ENCODE data around the gene ANKRD13B.

The ANKRD13B gene

DNA sequence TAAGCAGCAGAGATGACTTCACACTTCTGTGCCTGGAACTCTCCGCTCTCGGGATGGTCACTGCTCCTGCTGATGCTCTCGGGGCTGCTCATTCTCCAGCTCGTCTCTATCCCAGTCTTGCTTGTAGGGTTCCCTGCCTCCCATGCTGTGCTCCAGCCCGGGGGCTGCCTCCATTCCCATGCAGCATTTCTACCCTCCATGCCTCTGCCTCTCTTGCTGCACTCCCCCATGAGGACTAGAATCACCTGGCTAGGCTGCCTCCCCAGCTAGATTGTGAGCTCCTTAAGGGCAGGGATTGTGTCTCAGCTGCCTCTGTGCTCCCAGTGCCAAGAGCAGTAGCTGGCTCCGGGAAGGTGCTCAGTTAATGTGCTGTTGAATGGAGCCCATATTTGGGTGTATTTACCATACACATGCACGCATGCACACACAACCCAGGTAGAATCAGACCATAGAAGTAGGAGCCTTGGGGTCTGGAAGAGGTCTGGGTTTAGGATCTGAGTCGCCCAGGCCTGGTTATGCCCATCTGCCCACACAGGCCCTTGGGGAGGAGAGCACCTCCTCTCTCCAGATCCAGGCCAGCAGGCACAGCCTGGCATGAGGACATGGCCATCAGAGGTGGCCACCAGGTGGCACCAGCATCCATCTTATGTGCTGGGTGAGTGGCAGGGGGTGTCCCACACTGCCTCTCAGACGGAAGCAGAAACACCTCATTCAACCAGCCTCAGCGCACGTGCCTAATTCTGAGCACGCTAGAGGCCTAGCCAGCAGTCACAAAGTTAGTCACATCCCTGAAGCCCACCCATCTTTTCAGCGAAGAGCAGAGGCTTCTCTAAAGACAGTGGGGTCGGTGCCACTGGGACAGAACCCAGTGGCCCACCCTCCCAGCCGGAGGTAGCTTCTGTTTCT lies 12.8 kb upstream of the ANKRD13B start (continued):
- TF ChIP-seq ZNF132 (tag by site-specific recombination; IDR thresholded peaks at IDR 0.05; ENCODE audit: borderline replicate concordance) = no peak
- peak; percentile 95 for TF ChIP-seq GLIS2 (tag by site-specific recombination; IDR thresholded peaks at IDR 0.05)
- TF ChIP-seq ZNF155 (tag by site-specific recombination; IDR thresholded peaks at IDR 0.05) = no peak
- peak; percentile 28; the same call in 1 of the 2 replicates for TF ChIP-seq EGR2 (tag by site-specific recombination; IDR thresholded peaks at IDR 0.05; ENCODE audit: low read depth)
- TF ChIP-seq ZNF157 (tag by site-specific recombination; IDR thresholded peaks at IDR 0.05) = no peak
- no peak for TF ChIP-seq ZNF792 (tag by site-specific recombination; IDR thresholded peaks at IDR 0.05)
- TF ChIP-seq ZBTB7A (tag by site-specific recombination; IDR thresholded peaks at IDR 0.05; ENCODE audit: low read depth) = no peak
- no peak for TF ChIP-seq BCL11A (tag by site-specific recombination; IDR thresholded peaks at IDR 0.05; ENCODE audit: low read depth)
- no peak for TF ChIP-seq ZNF548 (tag by site-specific recombination; IDR thresholded peaks at IDR 0.05)
- no peak for TF ChIP-seq ZNF768 (tag by site-specific recombination; IDR thresholded peaks at IDR 0.05)
- TF ChIP-seq ZNF341 (tag by site-specific recombination; IDR thresholded peaks at IDR 0.05; ENCODE audit: low read depth) = no peak
- TF ChIP-seq, protein P1, sequence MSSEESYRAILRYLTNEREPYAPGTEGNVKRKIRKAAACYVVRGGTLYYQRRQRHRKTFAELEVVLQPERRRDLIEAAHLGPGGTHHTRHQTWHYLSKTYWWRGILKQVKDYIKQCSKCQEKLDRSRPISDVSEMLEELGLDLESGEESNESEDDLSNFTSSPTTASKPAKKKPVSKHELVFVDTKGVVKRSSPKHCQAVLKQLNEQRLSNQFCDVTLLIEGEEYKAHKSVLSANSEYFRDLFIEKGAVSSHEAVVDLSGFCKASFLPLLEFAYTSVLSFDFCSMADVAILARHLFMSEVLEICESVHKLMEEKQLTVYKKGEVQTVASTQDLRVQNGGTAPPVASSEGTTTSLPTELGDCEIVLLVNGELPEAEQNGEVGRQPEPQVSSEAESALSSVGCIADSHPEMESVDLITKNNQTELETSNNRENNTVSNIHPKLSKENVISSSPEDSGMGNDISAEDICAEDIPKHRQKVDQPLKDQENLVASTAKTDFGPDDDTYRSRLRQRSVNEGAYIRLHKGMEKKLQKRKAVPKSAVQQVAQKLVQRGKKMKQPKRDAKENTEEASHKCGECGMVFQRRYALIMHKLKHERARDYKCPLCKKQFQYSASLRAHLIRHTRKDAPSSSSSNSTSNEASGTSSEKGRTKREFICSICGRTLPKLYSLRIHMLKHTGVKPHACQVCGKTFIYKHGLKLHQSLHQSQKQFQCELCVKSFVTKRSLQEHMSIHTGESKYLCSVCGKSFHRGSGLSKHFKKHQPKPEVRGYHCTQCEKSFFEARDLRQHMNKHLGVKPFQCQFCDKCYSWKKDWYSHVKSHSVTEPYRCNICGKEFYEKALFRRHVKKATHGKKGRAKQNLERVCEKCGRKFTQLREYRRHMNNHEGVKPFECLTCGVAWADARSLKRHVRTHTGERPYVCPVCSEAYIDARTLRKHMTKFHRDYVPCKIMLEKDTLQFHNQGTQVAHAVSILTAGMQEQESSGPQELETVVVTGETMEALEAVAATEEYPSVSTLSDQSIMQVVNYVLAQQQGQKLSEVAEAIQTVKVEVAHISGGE (tag by site-specific recombination; conservative IDR thresholded peaks at IDR 0.05; ENCODE audit: low read depth) = 0 out of 2 replicates have a peak, but pooled peaks have one; percentile 12
- TF ChIP-seq ZBTB1 (tag by site-specific recombination; IDR thresholded peaks at IDR 0.05) = no peak
- no peak for TF ChIP-seq ZNF24 (tag by site-specific recombination; IDR thresholded peaks at IDR 0.05)
- TF ChIP-seq ZNF133 (tag by site-specific recombination; IDR thresholded peaks at IDR 0.05) = no peak
- no peak for TF ChIP-seq PRDM1 (tag by site-specific recombination; IDR thresholded peaks at IDR 0.05)
- TF ChIP-seq ZNF670 (tag by site-specific recombination; IDR thresholded peaks at IDR 0.05; ENCODE audit: low read depth) = no peak
- TF ChIP-seq MEIS1 (CRISPR knock-in tag; IDR thresholded peaks at IDR 0.05; ENCODE audit: borderline replicate concordance) = no peak
- TF ChIP-seq, protein P2, sequence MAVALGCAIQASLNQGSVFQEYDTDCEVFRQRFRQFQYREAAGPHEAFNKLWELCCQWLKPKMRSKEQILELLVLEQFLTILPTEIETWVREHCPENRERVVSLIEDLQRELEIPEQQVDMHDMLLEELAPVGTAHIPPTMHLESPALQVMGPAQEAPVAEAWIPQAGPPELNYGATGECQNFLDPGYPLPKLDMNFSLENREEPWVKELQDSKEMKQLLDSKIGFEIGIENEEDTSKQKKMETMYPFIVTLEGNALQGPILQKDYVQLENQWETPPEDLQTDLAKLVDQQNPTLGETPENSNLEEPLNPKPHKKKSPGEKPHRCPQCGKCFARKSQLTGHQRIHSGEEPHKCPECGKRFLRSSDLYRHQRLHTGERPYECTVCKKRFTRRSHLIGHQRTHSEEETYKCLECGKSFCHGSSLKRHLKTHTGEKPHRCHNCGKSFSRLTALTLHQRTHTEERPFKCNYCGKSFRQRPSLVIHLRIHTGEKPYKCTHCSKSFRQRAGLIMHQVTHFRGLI (tag by site-specific recombination; IDR thresholded peaks at IDR 0.05) = no peak
- no peak for TF ChIP-seq ZFP69B (tag by site-specific recombination; IDR thresholded peaks at IDR 0.05)
- TF ChIP-seq ZNF530 (tag by site-specific recombination; IDR thresholded peaks at IDR 0.05; ENCODE audit: low read depth) = no peak
- TF ChIP-seq ZNF426 (tag by site-specific recombination; IDR thresholded peaks at IDR 0.05) = no peak
- no peak for TF ChIP-seq ZNF292 (tag by site-specific recombination; IDR thresholded peaks at IDR 0.05; ENCODE audit: borderline replicate concordance, low read depth)
- TF ChIP-seq, protein P3, sequence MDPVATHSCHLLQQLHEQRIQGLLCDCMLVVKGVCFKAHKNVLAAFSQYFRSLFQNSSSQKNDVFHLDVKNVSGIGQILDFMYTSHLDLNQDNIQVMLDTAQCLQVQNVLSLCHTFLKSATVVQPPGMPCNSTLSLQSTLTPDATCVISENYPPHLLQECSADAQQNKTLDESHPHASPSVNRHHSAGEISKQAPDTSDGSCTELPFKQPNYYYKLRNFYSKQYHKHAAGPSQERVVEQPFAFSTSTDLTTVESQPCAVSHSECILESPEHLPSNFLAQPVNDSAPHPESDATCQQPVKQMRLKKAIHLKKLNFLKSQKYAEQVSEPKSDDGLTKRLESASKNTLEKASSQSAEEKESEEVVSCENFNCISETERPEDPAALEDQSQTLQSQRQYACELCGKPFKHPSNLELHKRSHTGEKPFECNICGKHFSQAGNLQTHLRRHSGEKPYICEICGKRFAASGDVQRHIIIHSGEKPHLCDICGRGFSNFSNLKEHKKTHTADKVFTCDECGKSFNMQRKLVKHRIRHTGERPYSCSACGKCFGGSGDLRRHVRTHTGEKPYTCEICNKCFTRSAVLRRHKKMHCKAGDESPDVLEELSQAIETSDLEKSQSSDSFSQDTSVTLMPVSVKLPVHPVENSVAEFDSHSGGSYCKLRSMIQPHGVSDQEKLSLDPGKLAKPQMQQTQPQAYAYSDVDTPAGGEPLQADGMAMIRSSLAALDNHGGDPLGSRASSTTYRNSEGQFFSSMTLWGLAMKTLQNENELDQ (tag by site-specific recombination; IDR thresholded peaks at IDR 0.05; ENCODE audit: low read depth) = no peak
- no peak for TF ChIP-seq HOXC10 (CRISPR knock-in tag; IDR thresholded peaks at IDR 0.05)
- TF ChIP-seq, protein P4, sequence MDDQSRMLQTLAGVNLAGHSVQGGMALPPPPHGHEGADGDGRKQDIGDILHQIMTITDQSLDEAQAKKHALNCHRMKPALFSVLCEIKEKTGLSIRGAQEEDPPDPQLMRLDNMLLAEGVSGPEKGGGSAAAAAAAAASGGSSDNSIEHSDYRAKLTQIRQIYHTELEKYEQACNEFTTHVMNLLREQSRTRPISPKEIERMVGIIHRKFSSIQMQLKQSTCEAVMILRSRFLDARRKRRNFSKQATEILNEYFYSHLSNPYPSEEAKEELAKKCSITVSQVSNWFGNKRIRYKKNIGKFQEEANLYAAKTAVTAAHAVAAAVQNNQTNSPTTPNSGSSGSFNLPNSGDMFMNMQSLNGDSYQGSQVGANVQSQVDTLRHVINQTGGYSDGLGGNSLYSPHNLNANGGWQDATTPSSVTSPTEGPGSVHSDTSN (CRISPR knock-in tag; IDR thresholded peaks at IDR 0.05) = no peak
- TF ChIP-seq, protein P5, sequence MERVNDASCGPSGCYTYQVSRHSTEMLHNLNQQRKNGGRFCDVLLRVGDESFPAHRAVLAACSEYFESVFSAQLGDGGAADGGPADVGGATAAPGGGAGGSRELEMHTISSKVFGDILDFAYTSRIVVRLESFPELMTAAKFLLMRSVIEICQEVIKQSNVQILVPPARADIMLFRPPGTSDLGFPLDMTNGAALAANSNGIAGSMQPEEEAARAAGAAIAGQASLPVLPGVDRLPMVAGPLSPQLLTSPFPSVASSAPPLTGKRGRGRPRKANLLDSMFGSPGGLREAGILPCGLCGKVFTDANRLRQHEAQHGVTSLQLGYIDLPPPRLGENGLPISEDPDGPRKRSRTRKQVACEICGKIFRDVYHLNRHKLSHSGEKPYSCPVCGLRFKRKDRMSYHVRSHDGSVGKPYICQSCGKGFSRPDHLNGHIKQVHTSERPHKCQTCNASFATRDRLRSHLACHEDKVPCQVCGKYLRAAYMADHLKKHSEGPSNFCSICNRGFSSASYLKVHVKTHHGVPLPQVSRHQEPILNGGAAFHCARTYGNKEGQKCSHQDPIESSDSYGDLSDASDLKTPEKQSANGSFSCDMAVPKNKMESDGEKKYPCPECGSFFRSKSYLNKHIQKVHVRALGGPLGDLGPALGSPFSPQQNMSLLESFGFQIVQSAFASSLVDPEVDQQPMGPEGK (tag by site-specific recombination; IDR thresholded peaks at IDR 0.05) = peak; percentile 91
- no peak for TF ChIP-seq ZNF777 (tag by site-specific recombination; IDR thresholded peaks at IDR 0.05; ENCODE audit: borderline replicate concordance)
- TF ChIP-seq GLIS1 (tag by site-specific recombination; IDR thresholded peaks at IDR 0.05) = peak; percentile 78
- TF ChIP-seq OSR2 (tag by site-specific recombination; IDR thresholded peaks at IDR 0.05) = peak; percentile 65; the same call in 1 of the 2 replicates
